Left renal cortex interstitium (tissue), 4 donors: ENCODE data around the gene RXRA. TPM values are rescaled to one million over a fixed set of nuclear protein-coding genes. Genes with fewer than 3 reads are reported as not detected.
"Not testable (repeated sequence)": the region's sequence is repeated elsewhere in the genome, so short reads cannot be mapped to it uniquely, and the experiment has no call there.

Experiments
- DNase-seq, 4 donors: peaks; one replicate each; pipeline ENCODE4 v3.0.0-alpha.2; 2013; ENCODE audit warnings: low read depth in 4 of 4, low spot score in 2 of 4, missing footprints in 1 of 4
- polyA plus RNA-seq, 4 donors: library from polyadenylated mRNA; unstranded; fragments of 120-200 nt; gene quantifications; one replicate each; pipeline ENCODE4 v1.2.1, GENCODE V29; 2013; ENCODE audit not compliant: insufficient read length in 4 of 4

The RXRA gene
- polyA plus RNA-seq, 4 donors = 38.2 to 61.6 (median 49.6) TPM

GRCh38 chr9:134293031-134293521, 33.2 kb upstream of the RXRA start:
- no peak for DNase-seq

- DNase-seq = no peak
Measured at GRCh38 chr9:134293611-134294152, 32.6 kb upstream of the RXRA start.

GRCh38 chr9:134294153-134295071, 31.8 kb upstream of the RXRA start:
- no peak for DNase-seq

GRCh38 chr9:134295101-134295745, 31.0 kb upstream of the RXRA start:
- DNase-seq = no peak

- DNase-seq = no peak
Measured at GRCh38 chr9:134295746-134296250, 30.5 kb upstream of the RXRA start.

- no peak for DNase-seq
Measured at GRCh38 chr9:134296301-134297082, 29.8 kb upstream of the RXRA start.

- DNase-seq = no peak
Measured at GRCh38 chr9:134297083-134297410, 29.2 kb upstream of the RXRA start.

GRCh38 chr9:134297576-134297975, 28.7 kb upstream of the RXRA start:
- DNase-seq = no peak

- DNase-seq = no peak
Measured at GRCh38 chr9:134298000-134298399, 28.3 kb upstream of the RXRA start.

- DNase-seq = no peak
Measured at GRCh38 chr9:134299068-134299467, 27.2 kb upstream of the RXRA start.

GRCh38 chr9:134299883-134300282, 26.4 kb upstream of the RXRA start:
- no peak for DNase-seq

GRCh38 chr9:134301387-134302129, 24.7 kb upstream of the RXRA start:
- DNase-seq = no peak

- DNase-seq = no peak
Measured at GRCh38 chr9:134302130-134302817, 24.0 kb upstream of the RXRA start.

GRCh38 chr9:134303601-134304000, 22.7 kb upstream of the RXRA start:
- DNase-seq = no peak

GRCh38 chr9:134304261-134304660, 22.0 kb upstream of the RXRA start:
- no peak for DNase-seq

GRCh38 chr9:134304690-134305089, 21.6 kb upstream of the RXRA start:
- DNase-seq = no peak

- no peak for DNase-seq
Measured at GRCh38 chr9:134305533-134305932, 20.7 kb upstream of the RXRA start.

GRCh38 chr9:134306042-134306441, 20.2 kb upstream of the RXRA start:
- DNase-seq = not testable (repeated sequence)
